A549 (cell line): Measurements from ENCODE around the gene CDX2.

Experiments used
- BHLHE40 ChIP-seq: IDR thresholded peaks from 2 replicates; pipeline ENCODE4 v1.6.1; 2012; ENCODE audit warnings: low read depth, low read length, inconsistent platforms
- CEBPB ChIP-seq, 2 experiments: fragments of >200 bp in 1 of 2; sonication (Bioruptor Twin) in 1 of 2; formaldehyde crosslinking in 1 of 2; IDR thresholded peaks; 2 replicates each; pipeline ENCODE4 v1.6.1; 2012 to 2016
- CTCF ChIP-seq: fragments of >200 bp; sonication (Bioruptor Twin); formaldehyde crosslinking; IDR thresholded peaks from 3 replicates; pipeline ENCODE4 v1.5.1; 2016
- ESRRA ChIP-seq: fragments of 150-350 bp; IDR thresholded peaks from 2 replicates; pipeline ENCODE4 v1.6.1; 2014; ENCODE audit warnings: mild to moderate bottlenecking, low read length, borderline replicate concordance
- MAFK ChIP-seq: fragments of 450-650 bp; IDR thresholded peaks from 2 replicates; pipeline ENCODE4 v1.6.1; 2014; ENCODE audit not compliant: partially characterized antibody
- MYC ChIP-seq: IDR thresholded peaks from 2 replicates; pipeline ENCODE4 v1.6.1; 2012; ENCODE audit warnings: mild to moderate bottlenecking, inconsistent platforms, low read length, improper control_type of control experiment, borderline replicate concordance
- NPAS2 ChIP-seq: fragments of 250-450 bp; sonication (Bioruptor Pico); IDR thresholded peaks from 2 replicates; pipeline ENCODE4 v1.8.0; 2022; ENCODE audit warnings: mild to moderate bottlenecking, moderate library complexity, borderline replicate concordance
- POLR2A ChIP-seq: IDR thresholded peaks from 2 replicates; pipeline ENCODE4 v1.6.1; 2012; ENCODE audit warnings: mild to moderate bottlenecking, low read length
- RCOR1 ChIP-seq: fragments of 150-350 bp; IDR thresholded peaks from 2 replicates; pipeline ENCODE4 v1.6.1; 2014; ENCODE audit warnings: antibody characterized with exemption, low read length, low read depth
- USF2 ChIP-seq: fragments of 450-650 bp; IDR thresholded peaks from 2 replicates; pipeline ENCODE4 v1.6.1; 2014; ENCODE audit warnings: antibody characterized with exemption
- ZC3H11A ChIP-seq: fragments of 450-650 bp; IDR thresholded peaks from 2 replicates; pipeline ENCODE4 v1.6.1; 2014; ENCODE audit warnings: antibody characterized with exemption, mild to moderate bottlenecking

GRCh38 chr13:27918918-27919658 is 50.0 kb downstream of the CDX2 start:
- TF ChIP-seq CTCF: no peak
- no peak for TF ChIP-seq POLR2A
- TF ChIP-seq ZC3H11A: no peak
- TF ChIP-seq USF2: no peak
- TF ChIP-seq MAFK: no peak
- TF ChIP-seq BHLHE40: no peak
- TF ChIP-seq MYC: no peak
- TF ChIP-seq CEBPB (IDR thresholded peaks at IDR 0.05): no peak
- no peak for TF ChIP-seq NPAS2 (CRISPR knock-in tag)
- no peak for TF ChIP-seq RCOR1
- no peak for TF ChIP-seq ESRRA
